AG09309 (cell line): ENCODE measurements around the gene INSIG2.

Experiments
- DNase-seq: peaks from one replicate; pipeline ENCODE4 v3.0.0-alpha.2; 2010; ENCODE audit warnings: low read depth
- H3K4me3 ChIP-seq: 2 replicates; pipeline ENCODE4 v1.5.1; 2011; ENCODE audit warnings: mild to moderate bottlenecking, low read depth, low read length, moderate library complexity; ENCODE audit not compliant: control insufficient read depth
- CTCF ChIP-seq: IDR thresholded peaks from 2 replicates; pipeline ENCODE4 v1.5.1; 2011; ENCODE audit warnings: mild to moderate bottlenecking, low read depth, low read length, inconsistent platforms; ENCODE audit not compliant: insufficient read depth, control insufficient read depth; ENCODE audit errors: missing control alignments

INSIG2 gene

GRCh38 chr2:118065015-118065706 lies 23.1 kb upstream of the INSIG2 start:
- no peak overlapping the region for H3K4me3 ChIP-seq
- TF ChIP-seq CTCF: no peak
- no peak for DNase-seq

GRCh38 chr2:118065921-118066511 lies 22.3 kb upstream of the INSIG2 start:
- DNase-seq: no peak
- no peak for TF ChIP-seq CTCF
- no peak overlapping the region for H3K4me3 ChIP-seq

GRCh38 chr2:118077636-118078247 lies 10.5 kb upstream of the INSIG2 start:
- DNase-seq: no peak
- TF ChIP-seq CTCF: no peak
- no peak overlapping the region for H3K4me3 ChIP-seq

GRCh38 chr2:118078734-118079133 lies 9.5 kb upstream of the INSIG2 start:
- no peak overlapping the region for H3K4me3 ChIP-seq
- DNase-seq: no peak
- no peak for TF ChIP-seq CTCF

GRCh38 chr2:118084491-118085089 lies 3.7 kb upstream of the INSIG2 start:
- no peak overlapping the region for H3K4me3 ChIP-seq
- no peak for TF ChIP-seq CTCF
- no peak for DNase-seq

- no peak overlapping the region for H3K4me3 ChIP-seq
- no peak for DNase-seq
- no peak for TF ChIP-seq CTCF
Measured at GRCh38 chr2:118085173-118086023, 2.9 kb upstream of the INSIG2 start.
